Measurements from ENCODE around the gene POU6F1. TPM values are rescaled to one million over a fixed set of nuclear protein-coding genes. Genes with fewer than 3 reads are reported as not detected.

Gene POU6F1
- total and polyA plus RNA-seq, 2 donors: 0.42 to 7.9 TPM

- Histone ChIP-seq H3K4me1 (ENCODE audit: control insufficient read depth in 2 of 2, insufficient read depth in 2 of 2, low read length in 2 of 2) (peaks cover 7 to 17% of the 10 kb centered on the region in 2 donors), H3K4me3 (ENCODE audit: low read length in 2 of 2) (no peak overlapping the region), H3K36me3 (ENCODE audit: control insufficient read depth in 2 of 2, insufficient read depth in 2 of 2, low read length in 1 of 2) (peaks cover 23 to 24% of the 10 kb centered on the region in 2 donors), H3K27me3 (ENCODE audit: control insufficient read depth in 2 of 2, insufficient read depth in 1 of 2, low read length in 1 of 2) (no peaks in the 10 kb centered on the region), H3K27ac (ENCODE audit: low read depth in 1 of 2, low read length in 1 of 2) (no peak overlapping the region), H3K9me3 (ENCODE audit: control insufficient read depth in 2 of 2, insufficient read depth in 1 of 2, low read length in 1 of 2) (peaks cover 0 to 4% of the 10 kb centered on the region in 2 donors)
- WGBS: 89% methylated on average over 14 of the region's 14 CpGs
- no peak for DNase-seq (ENCODE audit: low read depth in 6 of 9, low spot score in 9 of 9)
These were observed 29.8 kb upstream of the POU6F1 start for GRCh38 chr12:51247523-51248206.

GRCh38 chr12:51246254-51246853 lies 28.5 kb upstream of the POU6F1 start:
- peaks cover 34 to 36% of the 10 kb centered on the region in 2 donors for H3K36me3 ChIP-seq (ENCODE audit: control insufficient read depth in 2 of 2, insufficient read depth in 2 of 2, low read length in 1 of 2)
- 5% methylated on average over 7 of the region's 7 CpGs for WGBS

GRCh38 chr12:51245476-51246253 lies 27.8 kb upstream of the POU6F1 start:
- Histone ChIP-seq H3K4me1 (ENCODE audit: control insufficient read depth in 2 of 2, insufficient read depth in 2 of 2, low read length in 2 of 2) (peaks cover 7 to 20% of the 10 kb centered on the region in 2 donors), H3K36me3 (ENCODE audit: control insufficient read depth in 2 of 2, insufficient read depth in 2 of 2, low read length in 1 of 2) (peaks cover 41 to 43% of the 10 kb centered on the region in 2 donors), H3K27ac (ENCODE audit: low read depth in 1 of 2, low read length in 1 of 2) (peak overlapping the region in 1 of 2 donors; percentile 2), H3K27me3 (ENCODE audit: control insufficient read depth in 2 of 2, insufficient read depth in 1 of 2, low read length in 1 of 2) (no peaks in the 10 kb centered on the region), H3K4me3 (ENCODE audit: low read length in 2 of 2) (no peak overlapping the region), H3K9me3 (ENCODE audit: control insufficient read depth in 2 of 2, insufficient read depth in 1 of 2, low read length in 1 of 2) (peaks cover 0 to 4% of the 10 kb centered on the region in 2 donors)
- DNase-seq (ENCODE audit: low read depth in 6 of 9, low spot score in 9 of 9): no peak
- WGBS: 97% methylated on average over 11 of the region's 11 CpGs

More at GRCh38 chr12:51246254-51246853, 28.5 kb upstream of the POU6F1 start:
- no peak overlapping the region for H3K4me3 ChIP-seq (ENCODE audit: low read length in 2 of 2)
- H3K27me3 ChIP-seq (ENCODE audit: control insufficient read depth in 2 of 2, insufficient read depth in 1 of 2, low read length in 1 of 2): no peaks in the 10 kb centered on the region
- DNase-seq (ENCODE audit: low read depth in 6 of 9, low spot score in 9 of 9): peak in 1 of 9 donors; percentile 53
- peak overlapping the region in 1 of 2 donors; percentile 2 for H3K27ac ChIP-seq (ENCODE audit: low read depth in 1 of 2, low read length in 1 of 2)
- peaks cover 7 to 20% of the 10 kb centered on the region in 2 donors for H3K4me1 ChIP-seq (ENCODE audit: control insufficient read depth in 2 of 2, insufficient read depth in 2 of 2, low read length in 2 of 2)
- H3K9me3 ChIP-seq (ENCODE audit: control insufficient read depth in 2 of 2, insufficient read depth in 1 of 2, low read length in 1 of 2): peaks cover 0 to 4% of the 10 kb centered on the region in 2 donors

GRCh38 chr12:51244269-51244668 lies 26.4 kb upstream of the POU6F1 start:
- Histone ChIP-seq H3K27ac (ENCODE audit: low read depth in 1 of 2, low read length in 1 of 2) (no peak overlapping the region), H3K4me1 (ENCODE audit: control insufficient read depth in 2 of 2, insufficient read depth in 2 of 2, low read length in 2 of 2) (peaks cover 14 to 30% of the 10 kb centered on the region in 2 donors)
- WGBS: 85% methylated on average over 4 of the region's 4 CpGs

GRCh38 chr12:51242876-51243275 lies 25.0 kb upstream of the POU6F1 start:
- H3K36me3 ChIP-seq (ENCODE audit: control insufficient read depth in 2 of 2, insufficient read depth in 2 of 2, low read length in 1 of 2): peaks cover 41 to 53% of the 10 kb centered on the region in 2 donors
- no peak overlapping the region for H3K27ac ChIP-seq (ENCODE audit: low read depth in 1 of 2, low read length in 1 of 2)
- 92% methylated on average over 7 of the region's 7 CpGs for WGBS
- no peaks in the 10 kb centered on the region for H3K27me3 ChIP-seq (ENCODE audit: control insufficient read depth in 2 of 2, insufficient read depth in 1 of 2, low read length in 1 of 2)
- H3K9me3 ChIP-seq (ENCODE audit: control insufficient read depth in 2 of 2, insufficient read depth in 1 of 2, low read length in 1 of 2): no peaks in the 10 kb centered on the region
- no peak overlapping the region for H3K4me3 ChIP-seq (ENCODE audit: low read length in 2 of 2)
- peaks cover 17 to 30% of the 10 kb centered on the region in 2 donors for H3K4me1 ChIP-seq (ENCODE audit: control insufficient read depth in 2 of 2, insufficient read depth in 2 of 2, low read length in 2 of 2)
- no peak for DNase-seq (ENCODE audit: low read depth in 6 of 9, low spot score in 9 of 9)

More at GRCh38 chr12:51244269-51244668, 26.4 kb upstream of the POU6F1 start:
- Histone ChIP-seq H3K9me3 (ENCODE audit: control insufficient read depth in 2 of 2, insufficient read depth in 1 of 2, low read length in 1 of 2) (peaks cover 0 to 4% of the 10 kb centered on the region in 2 donors), H3K4me3 (ENCODE audit: low read length in 2 of 2) (no peak overlapping the region), H3K27me3 (ENCODE audit: control insufficient read depth in 2 of 2, insufficient read depth in 1 of 2, low read length in 1 of 2) (no peaks in the 10 kb centered on the region), H3K36me3 (ENCODE audit: control insufficient read depth in 2 of 2, insufficient read depth in 2 of 2, low read length in 1 of 2) (peaks cover 46 to 53% of the 10 kb centered on the region in 2 donors)
- no peak for DNase-seq (ENCODE audit: low read depth in 6 of 9, low spot score in 9 of 9)

- H3K27ac ChIP-seq (ENCODE audit: low read depth in 1 of 2, low read length in 1 of 2): no peak overlapping the region
- 92% methylated on average over 7 of the region's 7 CpGs for WGBS
- peaks cover 37 to 53% of the 10 kb centered on the region in 2 donors for H3K36me3 ChIP-seq (ENCODE audit: control insufficient read depth in 2 of 2, insufficient read depth in 2 of 2, low read length in 1 of 2)
- H3K9me3 ChIP-seq (ENCODE audit: control insufficient read depth in 2 of 2, insufficient read depth in 1 of 2, low read length in 1 of 2): no peaks in the 10 kb centered on the region
- H3K4me1 ChIP-seq (ENCODE audit: control insufficient read depth in 2 of 2, insufficient read depth in 2 of 2, low read length in 2 of 2): peaks cover 19 to 26% of the 10 kb centered on the region in 2 donors
- DNase-seq (ENCODE audit: low read depth in 6 of 9, low spot score in 9 of 9): no peak
- H3K4me3 ChIP-seq (ENCODE audit: low read length in 2 of 2): no peak overlapping the region
- H3K27me3 ChIP-seq (ENCODE audit: control insufficient read depth in 2 of 2, insufficient read depth in 1 of 2, low read length in 1 of 2): no peaks in the 10 kb centered on the region
These were observed 24.3 kb upstream of the POU6F1 start for GRCh38 chr12:51242120-51242519.

GRCh38 chr12:51240971-51241370 lies 23.1 kb upstream of the POU6F1 start:
- Histone ChIP-seq H3K4me1 (ENCODE audit: control insufficient read depth in 2 of 2, insufficient read depth in 2 of 2, low read length in 2 of 2) (peaks cover 12 to 19% of the 10 kb centered on the region in 2 donors), H3K4me3 (ENCODE audit: low read length in 2 of 2) (no peak overlapping the region), H3K27me3 (ENCODE audit: control insufficient read depth in 2 of 2, insufficient read depth in 1 of 2, low read length in 1 of 2) (no peaks in the 10 kb centered on the region), H3K27ac (ENCODE audit: low read depth in 1 of 2, low read length in 1 of 2) (no peak overlapping the region), H3K9me3 (ENCODE audit: control insufficient read depth in 2 of 2, insufficient read depth in 1 of 2, low read length in 1 of 2) (no peaks in the 10 kb centered on the region), H3K36me3 (ENCODE audit: control insufficient read depth in 2 of 2, insufficient read depth in 2 of 2, low read length in 1 of 2) (peaks cover 37 to 53% of the 10 kb centered on the region in 2 donors)
- whole genome bisulfite sequencing: 87% methylated on average over 2 of the region's 2 CpGs
- DNase-seq (ENCODE audit: low read depth in 6 of 9, low spot score in 9 of 9): no peak

- WGBS: under 1% methylated on average over 70 of the region's 70 CpGs
- H3K4me1 ChIP-seq (ENCODE audit: control insufficient read depth in 2 of 2, insufficient read depth in 2 of 2, low read length in 2 of 2): peaks cover 12 to 19% of the 10 kb centered on the region in 2 donors
- H3K27ac ChIP-seq (ENCODE audit: low read depth in 1 of 2, low read length in 1 of 2): peak within 1 kb of the TSS; percentile 100
These were observed 20.9 kb upstream of the POU6F1 start, which contains the start of gene DAZAP2 for GRCh38 chr12:51238510-51239334. Gene DAZAP2 (plus strand): TSS chr12:51238826. CDS start chr12:51238908, 82 bp downstream.

More at GRCh38 chr12:51238510-51239334, 20.9 kb upstream of the POU6F1 start, which contains the start of gene DAZAP2:
- H3K4me3 ChIP-seq (ENCODE audit: low read length in 2 of 2): peak within 1 kb of the TSS; percentile 99
- no peaks in the 10 kb centered on the region for H3K9me3 ChIP-seq (ENCODE audit: control insufficient read depth in 2 of 2, insufficient read depth in 1 of 2, low read length in 1 of 2)
- DNase-seq (ENCODE audit: low read depth in 6 of 9, low spot score in 9 of 9): peak; percentile 87 to 97 (median 93)
- no peaks in the 10 kb centered on the region for H3K27me3 ChIP-seq (ENCODE audit: control insufficient read depth in 2 of 2, insufficient read depth in 1 of 2, low read length in 1 of 2)
- peaks cover 28 to 40% of the 10 kb centered on the region in 2 donors for H3K36me3 ChIP-seq (ENCODE audit: control insufficient read depth in 2 of 2, insufficient read depth in 2 of 2, low read length in 1 of 2)

Data from thymus (tissue), 11 donors.